Adrenal gland (tissue), 12 donors: Measurements from ENCODE around the gene KIF18A. TPM values are rescaled to one million over a fixed set of nuclear protein-coding genes. Genes with fewer than 3 reads are reported as not detected.

Source experiments
- DNase-seq, 7 donors: peaks; one replicate each; pipeline ENCODE4 v3.0.0-alpha.2; 2019 to 2020
- H3K27ac ChIP-seq, 5 donors: fragments of 200-600 bp; sonication (generic) in 4 of 5; 1 replicate in 3 of 5; 2 replicates in 2 of 5; pipeline versions ENCODE4 v1.5.1 to v1.8.0; 2016 to 2020; ENCODE audit warnings: mild to moderate bottlenecking in 1 of 5
- H3K27me3 ChIP-seq: fragments of 200-600 bp; 2 replicates; pipeline ENCODE4 v1.8.0; 2021
- H3K36me3 ChIP-seq, 2 donors: fragments of 200-600 bp; replicated peaks in 1 of 2; 1 replicate in 1 of 2; 2 replicates in 1 of 2; pipeline versions ENCODE4 v1.5.1 to v1.8.0; 2018 to 2022
- H3K4me1 ChIP-seq, 2 donors: fragments of 200-600 bp; replicated peaks in 1 of 2; 1 replicate in 1 of 2; 2 replicates in 1 of 2; pipeline versions ENCODE4 v1.5.1 to v1.8.0; 2018 to 2021
- H3K4me3 ChIP-seq, 4 donors: fragments of 200-600 bp; sonication (generic) in 3 of 4; one replicate each; pipeline ENCODE4 v1.5.1; 2016 to 2018
- H3K9me3 ChIP-seq, 3 donors: fragments of 200-600 bp; sonication (generic) in 1 of 3; replicated peaks in 1 of 3; 1 replicate in 2 of 3; 2 replicates in 1 of 3; pipeline versions ENCODE4 v1.5.1 to v1.8.0; 2016 to 2021
- CTCF ChIP-seq, 6 experiments: fragments of 450-650 bp in 4 of 6; fragments of 200-600 bp in 2 of 6; sonication (generic) in 1 of 6; IDR thresholded peaks; 1 replicate in 5 of 6; 2 replicates in 1 of 6; pipeline versions ENCODE4 v1.5.1 to v1.8.0; 2016 to 2021; ENCODE audit warnings: antibody characterized with exemption in 6 of 6, mild to moderate bottlenecking in 2 of 6, moderate library complexity in 1 of 6
- POLR2A ChIP-seq, 2 donors: fragments of 450-650 bp; IDR thresholded peaks; one replicate each; pipeline ENCODE4 v1.6.1; 2017; ENCODE audit warnings: antibody characterized with exemption in 2 of 2, mild to moderate bottlenecking in 2 of 2, moderate library complexity in 1 of 2
- WGBS, 4 donors: extraction: QIAGEN DNeasy Blood & Tissue Kit in 2 of 4; methylation state at CpG; one replicate each; pipeline versions ENCODE4 v1.1.5 to v1.1.7; 2013 to 2017; 5-methylcytosine and 5-hydroxymethylcytosine counted together
- intact Hi-C, 2 donors: fragments of 100-400 bp; cut with DNase I; formaldehyde crosslinking; loops; one replicate each; pipeline versions ENCODE4 v1.14.1 to v1.15.0; 2022 to 2023
- polyA plus RNA-seq, 3 donors: library from polyadenylated mRNA; stranded (reverse); fragments of 200-250 nt in 2 of 3; fragments of 350-450 nt in 1 of 3; fragmentation: Illumina TruSeq in 1 of 3; extraction: RNeasy Lipid Tissue Mini Kit (QIAGEN cat#74804) in 1 of 3; gene quantifications; one replicate each; pipeline ENCODE4 v1.2.3, GENCODE V29; 2013 to 2014
- total RNA-seq, 9 donors: library from RNA; depleted of rRNA in 4 of 9; stranded (reverse); fragments of >200 nt in 4 of 9; fragments of 120-200 nt in 1 of 9; fragmentation: NEBNext Ultra II Directional in 1 of 9; extraction: Animal tissue kit (Norgen Biotek cat#: 25700) in 1 of 9; gene quantifications; one replicate each; pipeline versions ENCODE4 v1.1.0 to v1.2.4, GENCODE V29; 2013 to 2023
- donor health status: healthy with polysubstance abuse.
- donor health status: Bipolar disorder and iron deficiency.
- donor health status: DM: yes; HTN: yes; CAD: no.
- donor health status: DM: no; HTN: no; CAD: no.
- donor health status: DM: no; HTN: no; CAD: no.
- donor health status: DM: yes; HTN: yes; CAD: no.

The KIF18A gene
- total and polyA plus RNA-seq, 12 donors = 0.13 to 7.3 (median 0.57) TPM; not detected in 2

GRCh38 chr11:28009388-28009787 is 98.6 kb downstream of the KIF18A start:
- intact Hi-C loops = no loop called here
- no peak for TF ChIP-seq CTCF (IDR thresholded peaks at IDR 0.05)
- TF ChIP-seq POLR2A (IDR thresholded peaks at IDR 0.05) = no peak
- DNase-seq = no peak
- Histone ChIP-seq H3K36me3 (no peaks in the 10 kb centered on the region), H3K9me3 (no peaks in the 10 kb centered on the region), H3K4me3 (no peak overlapping the region), H3K27ac (no peak overlapping the region), H3K4me1 (no peaks in the 10 kb centered on the region), H3K27me3 (no peaks in the 10 kb centered on the region)

GRCh38 chr11:28003615-28004014 is 104.3 kb downstream of the KIF18A start:
- H3K27me3 ChIP-seq = no peaks in the 10 kb centered on the region
- intact Hi-C loops = no loop called here

GRCh38 chr11:27998552-27998951 is 109.4 kb downstream of the KIF18A start:
- intact Hi-C loops = no loop called here
- no peak overlapping the region for H3K4me3 ChIP-seq
- DNase-seq = no peak
- H3K36me3 ChIP-seq = no peaks in the 10 kb centered on the region
- peaks cover 0 to 8% (median 0%) of the 10 kb centered on the region in 3 donors for H3K9me3 ChIP-seq
- H3K27ac ChIP-seq = no peak overlapping the region
- TF ChIP-seq CTCF (IDR thresholded peaks at IDR 0.05) (no peak), POLR2A (IDR thresholded peaks at IDR 0.05) (no peak)
- H3K4me1 ChIP-seq = no peaks in the 10 kb centered on the region
- no peaks in the 10 kb centered on the region for H3K27me3 ChIP-seq

More at GRCh38 chr11:28003615-28004014, 104.3 kb downstream of the KIF18A start:
- TF ChIP-seq CTCF (IDR thresholded peaks at IDR 0.05) = no peak
- TF ChIP-seq POLR2A (IDR thresholded peaks at IDR 0.05) = no peak
- Histone ChIP-seq H3K4me3 (no peak overlapping the region), H3K27ac (no peak overlapping the region), H3K4me1 (no peaks in the 10 kb centered on the region), H3K9me3 (peaks cover 0 to 8% (median 0%) of the 10 kb centered on the region in 3 donors), H3K36me3 (no peaks in the 10 kb centered on the region)
- DNase-seq = no peak

- Histone ChIP-seq H3K36me3 (no peaks in the 10 kb centered on the region), H3K27me3 (no peaks in the 10 kb centered on the region), H3K4me3 (no peak overlapping the region), H3K4me1 (no peaks in the 10 kb centered on the region), H3K9me3 (peaks cover 0 to 8% (median 0%) of the 10 kb centered on the region in 3 donors), H3K27ac (no peak overlapping the region)
- no peak for DNase-seq
- TF ChIP-seq CTCF (IDR thresholded peaks at IDR 0.05) (no peak), POLR2A (IDR thresholded peaks at IDR 0.05) (no peak)
- intact Hi-C loops = no loop called here
- 84 to 91% (median 87%) methylated on average over 2 of the region's 2 CpGs for WGBS, 4 donors
Measured at GRCh38 chr11:27997344-27997743, 110.6 kb downstream of the KIF18A start.
